ENCODE data around the gene OR11L1.

OR11L1 gene

DNA sequence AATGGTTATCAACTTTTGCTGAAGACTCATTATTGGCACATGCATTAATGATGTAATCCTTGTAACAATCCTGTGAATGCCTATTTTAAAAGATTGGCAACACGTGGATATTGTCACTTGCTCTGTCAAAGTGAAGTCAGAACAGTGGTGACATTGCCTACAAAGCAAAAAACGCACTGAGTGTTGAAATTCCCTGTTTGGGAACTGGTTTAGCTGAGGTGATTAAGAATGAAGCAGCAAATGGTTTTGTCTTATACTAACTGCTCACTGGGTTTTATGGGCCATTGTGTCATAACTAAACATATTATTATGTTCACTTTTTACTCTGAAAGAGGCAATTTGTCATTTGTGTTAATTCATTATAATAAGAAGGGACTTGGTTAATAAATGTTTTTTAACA, 29.1 kb downstream of the OR11L1 start:
- no peak for DNase-seq (ENCODE audit: low spot score)

DNA sequence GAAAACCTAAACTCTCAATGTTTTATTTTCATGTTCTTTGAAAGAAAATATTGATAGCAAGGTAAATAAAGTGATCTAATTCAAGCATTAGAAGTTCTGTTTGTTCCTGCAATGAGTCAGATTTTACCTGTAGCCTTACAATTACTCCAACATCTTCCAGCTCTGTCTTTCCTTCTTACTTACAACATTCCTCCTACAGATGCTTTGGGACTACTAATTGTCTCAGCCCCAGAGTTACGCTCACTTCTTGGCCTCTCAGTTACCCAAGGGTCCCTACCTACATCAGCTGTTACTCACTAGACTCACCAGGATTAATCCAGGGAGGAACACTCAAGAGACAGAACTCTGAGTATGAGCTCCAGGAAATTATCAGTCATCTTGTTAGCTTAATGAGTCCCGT, 44.2 kb downstream of the OR11L1 start:
- DNase-seq (ENCODE audit: low spot score): no peak

All from CD4-positive, alpha-beta T cell treated with Interleukin-6 at 100 ng/mL for 8 hours (primary cell).